Fibroblast of the aortic adventitia (primary cell): ENCODE data around the gene CAMK4. TPM values are rescaled to one million over a fixed set of nuclear protein-coding genes. Genes with fewer than 3 reads are reported as not detected.

ENCODE experiments used
- DNase-seq: peaks from one replicate; pipeline ENCODE4 v3.0.0-alpha.2; 2010; ENCODE audit warnings: low read depth
- H3K4me3 ChIP-seq: 2 replicates; pipeline ENCODE4 v1.5.1; 2011; ENCODE audit warnings: low read depth, mild to moderate bottlenecking, control low read depth, low read length, moderate library complexity
- total RNA-seq: library from RNA; depleted of rRNA; stranded (reverse); fragments of >200 nt; gene quantifications from 2 replicates; pipeline ENCODE4 v1.2.3, GENCODE V29; 2012; ENCODE audit warnings: low replicate concordance
- TF ChIP-seq, protein P1 (sequence below): IDR thresholded peaks from 2 replicates; pipeline ENCODE4 v1.5.1; 2011; ENCODE audit warnings: mild to moderate bottlenecking, low read length, control low read depth, inconsistent platforms; ENCODE audit not compliant: insufficient read depth

CAMK4 gene
- total RNA-seq, 1 donor, result 5.4 TPM

DNA sequence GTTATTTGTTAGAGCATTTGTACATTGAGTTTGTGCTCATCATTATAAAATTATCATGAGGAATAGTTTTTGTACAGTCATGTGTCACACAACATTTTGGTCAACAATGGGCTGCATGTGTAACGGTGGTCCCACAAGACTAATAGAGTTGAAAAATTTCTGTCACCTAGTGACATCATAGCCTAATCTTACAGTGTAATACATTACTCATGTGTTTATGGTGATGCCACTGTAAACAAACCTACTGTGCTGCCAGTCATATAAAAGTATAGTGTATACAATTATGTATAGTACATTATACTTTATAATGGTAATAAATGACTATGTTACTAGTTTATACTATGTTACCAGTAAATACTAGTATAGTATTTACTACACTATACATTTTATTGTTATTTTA lies 3.0 kb upstream of the CAMK4 start:
- TF ChIP-seq, protein P1, sequence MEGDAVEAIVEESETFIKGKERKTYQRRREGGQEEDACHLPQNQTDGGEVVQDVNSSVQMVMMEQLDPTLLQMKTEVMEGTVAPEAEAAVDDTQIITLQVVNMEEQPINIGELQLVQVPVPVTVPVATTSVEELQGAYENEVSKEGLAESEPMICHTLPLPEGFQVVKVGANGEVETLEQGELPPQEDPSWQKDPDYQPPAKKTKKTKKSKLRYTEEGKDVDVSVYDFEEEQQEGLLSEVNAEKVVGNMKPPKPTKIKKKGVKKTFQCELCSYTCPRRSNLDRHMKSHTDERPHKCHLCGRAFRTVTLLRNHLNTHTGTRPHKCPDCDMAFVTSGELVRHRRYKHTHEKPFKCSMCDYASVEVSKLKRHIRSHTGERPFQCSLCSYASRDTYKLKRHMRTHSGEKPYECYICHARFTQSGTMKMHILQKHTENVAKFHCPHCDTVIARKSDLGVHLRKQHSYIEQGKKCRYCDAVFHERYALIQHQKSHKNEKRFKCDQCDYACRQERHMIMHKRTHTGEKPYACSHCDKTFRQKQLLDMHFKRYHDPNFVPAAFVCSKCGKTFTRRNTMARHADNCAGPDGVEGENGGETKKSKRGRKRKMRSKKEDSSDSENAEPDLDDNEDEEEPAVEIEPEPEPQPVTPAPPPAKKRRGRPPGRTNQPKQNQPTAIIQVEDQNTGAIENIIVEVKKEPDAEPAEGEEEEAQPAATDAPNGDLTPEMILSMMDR, result no peak
- no peak overlapping the region for H3K4me3 ChIP-seq
- DNase-seq, result no peak

DNA sequence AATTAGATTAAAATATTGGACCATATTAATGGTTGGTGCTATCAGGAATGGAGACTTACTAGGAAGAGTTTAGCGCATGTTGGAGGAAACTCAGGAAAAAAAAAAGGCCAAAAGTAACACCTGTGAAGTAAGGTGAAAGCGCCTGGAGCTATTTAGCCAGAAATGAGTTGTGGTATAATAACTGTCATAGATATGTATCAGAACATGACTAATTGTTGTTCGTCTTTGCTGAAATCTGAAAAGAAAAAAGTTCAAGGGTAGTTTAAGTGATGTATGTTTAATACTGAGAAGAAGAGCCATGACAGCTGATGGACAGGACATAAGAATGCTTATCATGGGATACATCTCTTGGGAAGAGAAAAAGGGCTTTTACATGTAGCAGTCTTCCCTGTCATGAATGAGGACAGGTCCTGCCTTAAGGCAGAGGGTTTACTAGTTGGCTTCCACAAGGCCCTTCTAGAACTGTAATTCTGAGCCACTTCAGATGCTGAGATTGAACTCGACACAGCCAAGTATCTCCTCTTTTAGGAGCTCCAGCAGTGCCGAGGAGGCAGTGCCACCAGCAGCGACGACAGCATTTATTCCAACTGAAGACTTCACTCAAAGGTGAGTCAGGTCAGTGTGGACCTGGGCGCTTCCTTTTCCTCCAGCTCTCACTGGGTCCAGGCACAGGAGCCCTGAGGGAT lies 940 bp upstream of the CAMK4 start:
- H3K4me3 ChIP-seq, result peak overlapping the region; percentile 70
- DNase-seq, result no peak
- TF ChIP-seq, protein P1, result no peak

DNA sequence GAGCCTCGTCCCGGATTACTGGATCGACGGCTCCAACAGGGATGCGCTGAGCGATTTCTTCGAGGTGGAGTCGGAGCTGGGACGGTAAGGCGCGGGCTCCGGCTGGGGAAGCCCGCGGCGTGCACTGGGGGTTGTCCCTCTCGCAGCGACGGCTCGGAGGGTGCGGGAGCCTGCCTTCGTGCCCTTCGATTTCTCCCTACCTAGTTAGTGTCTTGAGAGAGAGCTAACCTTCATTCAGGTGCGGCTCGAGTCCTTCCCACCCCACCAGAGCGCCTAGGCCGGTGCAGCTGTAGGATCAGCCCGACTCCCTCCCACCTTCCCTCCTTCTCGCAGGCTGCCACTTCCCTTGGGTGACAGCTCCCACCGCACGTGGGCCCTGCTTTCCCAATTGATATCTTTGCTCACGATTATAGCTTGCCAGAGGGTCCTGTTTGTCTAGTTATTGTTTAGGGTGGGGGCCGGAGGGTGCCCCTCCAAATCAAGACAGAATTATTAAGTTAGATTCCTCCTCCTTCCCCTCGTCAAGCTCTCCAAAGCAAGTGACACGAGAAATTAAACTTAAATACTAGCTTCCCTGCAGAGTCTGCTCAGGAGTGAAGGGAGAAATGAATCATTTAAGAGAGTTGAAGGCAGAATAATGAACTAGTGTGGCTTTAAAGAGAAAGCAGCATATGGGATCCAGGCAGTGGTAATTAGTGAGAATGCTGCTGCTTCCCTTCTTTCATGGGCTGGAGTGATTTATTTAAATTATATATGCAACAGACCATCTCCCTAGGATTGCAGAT lies 569 bp downstream of the CAMK4 start:
- no peak for DNase-seq
- TF ChIP-seq, protein P1, result no peak

DNA sequence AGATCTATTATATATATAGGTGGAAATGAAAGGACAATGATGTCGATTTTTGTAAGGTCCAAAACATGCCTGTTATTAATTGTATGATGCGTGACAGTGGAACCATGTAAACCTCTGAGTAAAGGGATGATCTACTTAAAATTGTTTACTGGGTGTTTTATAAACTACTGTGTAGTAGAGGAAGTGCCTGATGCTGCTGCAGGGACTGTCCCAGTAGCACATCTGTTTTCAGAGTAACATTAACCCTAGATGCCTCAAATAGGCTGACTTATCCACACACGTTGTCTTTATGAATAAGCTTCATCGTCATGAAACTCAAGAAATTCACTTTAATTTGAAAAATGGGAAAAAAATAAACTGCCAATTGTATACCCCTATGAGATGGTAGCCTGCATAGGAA lies 1.7 kb downstream of the CAMK4 start:
- DNase-seq, result no peak
- no peak overlapping the region for H3K4me3 ChIP-seq
- TF ChIP-seq, protein P1, result no peak

More for the DNA sequence above, 569 bp downstream of the CAMK4 start:
- H3K4me3 ChIP-seq, result peak overlapping the region; percentile 70

DNA sequence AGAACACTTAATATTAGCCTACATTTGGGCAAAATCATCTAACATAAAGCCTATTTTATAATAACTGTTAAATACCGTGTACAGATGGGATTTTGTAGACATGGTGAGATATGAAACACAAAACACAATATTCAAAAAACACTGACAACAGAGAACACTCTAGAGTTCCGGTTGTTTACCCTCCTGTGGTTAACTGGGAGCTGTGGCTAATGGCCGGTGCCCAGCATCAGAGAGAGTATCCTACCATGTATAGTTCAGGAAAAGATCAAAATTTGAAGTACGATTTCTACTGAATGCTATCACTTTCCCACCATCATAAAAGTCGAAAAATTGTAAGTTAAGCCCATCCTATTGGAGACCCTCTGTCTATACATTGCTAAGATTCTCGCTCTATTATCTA lies 2.4 kb downstream of the CAMK4 start:
- TF ChIP-seq, protein P1, result no peak
- no peak for DNase-seq
- H3K4me3 ChIP-seq, result no peak overlapping the region

DNA sequence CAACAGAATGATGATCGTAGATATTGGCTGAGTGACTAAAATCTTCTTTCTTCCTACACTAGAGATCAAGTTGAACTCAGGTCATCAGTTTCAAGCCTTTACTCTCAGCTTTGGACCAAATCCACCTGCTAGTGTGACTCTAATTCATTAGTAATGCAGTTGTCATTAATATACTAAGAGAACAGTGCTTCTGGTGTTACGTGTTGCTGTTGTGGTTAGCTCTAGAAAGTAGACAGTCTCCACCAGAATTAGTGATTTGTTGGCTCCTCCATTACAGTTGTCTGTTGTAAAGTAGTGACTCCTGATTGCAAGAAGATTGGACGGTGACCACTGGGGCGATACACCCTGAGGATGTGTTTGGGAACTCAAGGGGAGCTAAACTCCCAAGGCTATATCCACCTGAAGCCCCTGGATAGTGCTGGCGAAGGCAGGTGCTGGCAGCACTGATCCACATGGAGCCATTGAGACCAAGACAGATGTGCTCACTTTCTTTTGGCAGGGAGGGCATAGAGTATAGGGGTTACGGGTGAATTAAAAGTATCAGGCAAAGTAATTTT lies 3.1 kb downstream of the CAMK4 start:
- no peak overlapping the region for H3K4me3 ChIP-seq
- DNase-seq, result no peak
- TF ChIP-seq, protein P1, result no peak
